ENCODE results near the gene TLL1. TPM values are rescaled to one million over a fixed set of nuclear protein-coding genes. Genes with fewer than 3 reads are reported as not detected.

The TLL1 gene
- polyA plus RNA-seq, 3 donors, result not detected

DNA sequence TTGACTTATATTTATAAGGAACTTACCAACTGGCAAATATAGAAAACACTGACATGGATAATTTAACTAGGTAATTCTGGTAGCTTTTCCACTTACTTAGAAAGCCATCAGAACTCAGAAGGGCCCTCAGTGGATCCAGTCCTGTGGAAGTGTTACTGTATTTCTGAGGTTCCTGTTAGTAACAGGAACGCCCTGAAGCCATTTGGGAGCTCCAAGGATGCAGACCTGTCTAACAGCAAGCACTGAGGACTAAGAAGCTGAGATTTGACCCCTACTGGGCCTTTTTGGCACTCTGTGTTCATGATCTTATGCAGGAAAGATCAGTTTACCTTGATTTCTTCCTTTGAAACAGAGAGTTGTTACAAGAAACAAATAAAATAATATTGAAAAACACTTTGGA lies 46.0 kb upstream of the TLL1 start:
- Histone ChIP-seq H3K79me2 (ENCODE audit: insufficient read depth, low read length) (no peaks in the 10 kb centered on the region), H3K9ac (ENCODE audit: insufficient read depth, low read length, poor library complexity, severe bottlenecking) (no peak overlapping the region), H3K4me1 (ENCODE audit: control insufficient read depth in 1 of 2, insufficient read depth in 2 of 2, low read length in 2 of 2) (no peaks in the 10 kb centered on the region), H3K36me3 (replicated peaks in 1 of 2; ENCODE audit: control insufficient read depth in 1 of 2, insufficient read depth in 2 of 2, low read length in 2 of 2) (no peaks in the 10 kb centered on the region), H3K4me2 (replicated peaks; ENCODE audit: extremely low read depth, low read length, poor library complexity, severe bottlenecking) (no peak overlapping the region), H3K27ac (ENCODE audit: low read depth in 1 of 2, low read length in 2 of 2) (no peak overlapping the region), H2AFZ (ENCODE audit: insufficient read depth, low read depth, low read length, poor library complexity, severe bottlenecking) (no peak overlapping the region), H3K4me3 (replicated peaks in 1 of 3; ENCODE audit: low read depth in 2 of 3, low read length in 3 of 3) (no peak overlapping the region), H4K20me1 (ENCODE audit: insufficient read depth, low read length) (no peaks in the 10 kb centered on the region), H3K27me3 (ENCODE audit: control insufficient read depth in 2 of 2, insufficient read depth in 2 of 2, low read length in 2 of 2) (no peaks in the 10 kb centered on the region), H3K9me3 (replicated peaks in 1 of 2; ENCODE audit: control insufficient read depth in 1 of 2, insufficient read depth in 1 of 2, low read length in 2 of 2) (no peaks in the 10 kb centered on the region)
- Mint-ChIP-seq H3K4me3 (no peak overlapping the region), H3K27me3 (ENCODE audit: low read depth in 3 of 3) (no peaks in the 10 kb centered on the region), H3K27ac (no peak overlapping the region), H3K4me1 (no peaks in the 10 kb centered on the region), H3K9me3 (peaks cover 0 to 6% (median 1%) of the 10 kb centered on the region in 7 donors), H3K36me3 (no peaks in the 10 kb centered on the region)
- 83% methylated on average over 1 of the region's 1 CpG for WGBS (ENCODE audit: insufficient coverage)
- intact Hi-C loops (cut with micrococcal nuclease), result no loop called here
- no peak for DNase-seq
- TF ChIP-seq CTCF (IDR thresholded peaks at IDR 0.05), result no peak

DNA sequence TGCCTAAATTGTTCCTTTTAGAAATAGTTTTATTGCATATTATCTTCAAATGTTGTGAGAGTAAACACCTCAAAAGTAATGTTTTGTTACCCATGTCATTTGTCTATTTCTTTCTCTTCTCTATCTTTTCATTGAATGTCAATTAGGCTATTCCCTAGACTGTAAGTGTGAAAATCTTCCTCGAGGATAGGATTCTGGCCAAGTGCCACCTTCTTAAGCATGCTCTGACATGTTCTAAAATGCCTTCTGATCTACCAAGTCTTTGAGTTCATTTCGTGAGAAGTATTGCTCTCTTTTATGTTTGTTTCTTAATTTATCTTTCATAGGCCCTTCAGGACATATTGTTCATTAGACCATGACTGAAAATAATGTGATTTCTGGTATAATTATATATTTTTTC lies 44.1 kb upstream of the TLL1 start:
- no peak for TF ChIP-seq CTCF (IDR thresholded peaks at IDR 0.05)
- no peak overlapping the region for H3K27ac ChIP-seq (ENCODE audit: low read depth in 1 of 2, low read length in 2 of 2)
- intact Hi-C loops (cut with micrococcal nuclease), result no loop called here
- H3K9ac ChIP-seq (ENCODE audit: insufficient read depth, low read length, poor library complexity, severe bottlenecking), result no peak overlapping the region
- H2AFZ ChIP-seq (ENCODE audit: insufficient read depth, low read depth, low read length, poor library complexity, severe bottlenecking), result no peak overlapping the region
- H3K4me1 Mint-ChIP-seq, result no peaks in the 10 kb centered on the region
- no peaks in the 10 kb centered on the region for H4K20me1 ChIP-seq (ENCODE audit: insufficient read depth, low read length)
- WGBS (ENCODE audit: insufficient coverage), result 80% methylated on average over 1 of the region's 2 CpGs
- H3K4me2 ChIP-seq (replicated peaks; ENCODE audit: extremely low read depth, low read length, poor library complexity, severe bottlenecking), result no peak overlapping the region
- no peak for DNase-seq
- H3K27me3 ChIP-seq (ENCODE audit: control insufficient read depth in 2 of 2, insufficient read depth in 2 of 2, low read length in 2 of 2), result no peaks in the 10 kb centered on the region
- H3K4me1 ChIP-seq (ENCODE audit: control insufficient read depth in 1 of 2, insufficient read depth in 2 of 2, low read length in 2 of 2), result no peaks in the 10 kb centered on the region
- H3K36me3 ChIP-seq (replicated peaks in 1 of 2; ENCODE audit: control insufficient read depth in 1 of 2, insufficient read depth in 2 of 2, low read length in 2 of 2), result no peaks in the 10 kb centered on the region
- no peaks in the 10 kb centered on the region for H3K79me2 ChIP-seq (ENCODE audit: insufficient read depth, low read length)
- no peak overlapping the region for H3K4me3 ChIP-seq (replicated peaks in 1 of 3; ENCODE audit: low read depth in 2 of 3, low read length in 3 of 3)
- no peaks in the 10 kb centered on the region for H3K9me3 ChIP-seq (replicated peaks in 1 of 2; ENCODE audit: control insufficient read depth in 1 of 2, insufficient read depth in 1 of 2, low read length in 2 of 2)
- H3K36me3 Mint-ChIP-seq, result no peaks in the 10 kb centered on the region
- no peaks in the 10 kb centered on the region for H3K27me3 Mint-ChIP-seq (ENCODE audit: low read depth in 3 of 3)
- peaks cover 0 to 8% (median 0%) of the 10 kb centered on the region in 7 donors for H3K9me3 Mint-ChIP-seq
- H3K4me3 Mint-ChIP-seq, result no peak overlapping the region
- H3K27ac Mint-ChIP-seq, result no peak overlapping the region

Data from CD14-positive monocyte (primary cell).